ENCODE measurements around the gene FZD1. TPM values are rescaled to one million over a fixed set of nuclear protein-coding genes. Genes with fewer than 3 reads are reported as not detected.

The FZD1 gene
- total and polyA plus RNA-seq, 2 of the 4 experiments (the other 2 are of a cell fraction), result 3.6 to 6.8 TPM

GRCh38 chr7:91233212-91233611 is 31.0 kb upstream of the FZD1 start:
- no peaks in the 10 kb centered on the region for H3K79me1 ChIP-seq (ENCODE audit: low read depth in 1 of 2, low read length in 2 of 2)
- H3K9ac ChIP-seq (ENCODE audit: low read depth, low read length), result no peak overlapping the region
- no peaks in the 10 kb centered on the region for H3K36me3 ChIP-seq (ENCODE audit: control insufficient read depth, insufficient read depth, low read length)
- H3K27me3 ChIP-seq (ENCODE audit: control insufficient read depth, insufficient read depth, low read length), result no peaks in the 10 kb centered on the region
- no peak overlapping the region for H2AK5ac ChIP-seq (ENCODE audit: low read depth, low read length)
- dilution Hi-C loops (cut with HindIII; ENCODE audit: low sequenced_read_pairs, unreplicated experiment), result no loop called here
- no peak overlapping the region for H2BK15ac ChIP-seq (ENCODE audit: low read depth, low read length)
- no peaks in the 10 kb centered on the region for H3K9me3 ChIP-seq (ENCODE audit: control insufficient read depth, insufficient read depth, low read length)
- no peak overlapping the region for H3K4ac ChIP-seq (ENCODE audit: low read depth, low read length)
- H3K4me1 ChIP-seq (ENCODE audit: control insufficient read depth, insufficient read depth, low read length), result peaks cover 8% of the 10 kb centered on the region
- H4K5ac ChIP-seq (ENCODE audit: low read depth, low read length), result no peak overlapping the region
- TF ChIP-seq NFE2L2 (IDR thresholded peaks at IDR 0.05; ENCODE audit: low read depth, low read length), result no peak
- TF ChIP-seq BHLHE40 (IDR thresholded peaks at IDR 0.05; ENCODE audit: low read depth, low read length), result no peak
- no peak for TF ChIP-seq CTCF (conservative IDR thresholded peaks at IDR 0.05; ENCODE audit: low read depth, low read length)
- no peak for TF ChIP-seq RAD21 (IDR thresholded peaks at IDR 0.05; ENCODE audit: low read length)
- H4K8ac ChIP-seq (ENCODE audit: low read depth in 2 of 2, low read length in 2 of 2), result no peak overlapping the region
- no peak overlapping the region for H4K91ac ChIP-seq (ENCODE audit: insufficient read depth, low read depth, low read length)
- no peak overlapping the region for H3K14ac ChIP-seq (replicated peaks; ENCODE audit: low read depth, low read length)
- ATAC-seq (ENCODE audit: low read depth) (no peak), DNase-seq (no peak)
- no peak overlapping the region for H2BK5ac ChIP-seq (ENCODE audit: low read depth, low read length, poor library complexity, severe bottlenecking)
- BruUV-seq (replicated peaks), result no TSS peak
- peaks cover 3% of the 10 kb centered on the region; the same call in 1 of the 2 replicates for H3K9me1 ChIP-seq (ENCODE audit: insufficient read depth, low read length)
- H3K56ac ChIP-seq (ENCODE audit: extremely low read depth, insufficient read depth, low read length), result no peak overlapping the region
- no peak overlapping the region for H3K27ac ChIP-seq (ENCODE audit: insufficient read depth, low read length)
- ChIA-PET CTCF (no interaction called here), POLR2A (ENCODE audit: unreplicated experiment) (no interaction called here)
- H2BK120ac ChIP-seq (ENCODE audit: low read depth, low read length), result no peak overlapping the region
- in situ Hi-C loops (cut with MboI; ENCODE audit: low sequenced_read_pairs), result no loop called here
- no peak overlapping the region for H3K4me3 ChIP-seq (ENCODE audit: insufficient read depth, low read depth, low read length)
- H3K23ac ChIP-seq (ENCODE audit: low read depth, low read length), result no peak overlapping the region
- WGBS, 2 experiments (ENCODE audit: extremely low coverage in 2 of 2, insufficient read length in 1 of 2), result 75% methylated on average over 2 of the region's 8 CpGs; no CpG with 5 or more reads in 1 of the 2 experiments
- H3K18ac ChIP-seq (ENCODE audit: low read depth, low read length), result no peak overlapping the region
- H2AK9ac ChIP-seq (replicated peaks; ENCODE audit: low read depth, low read length, poor library complexity), result no peak overlapping the region
- intact Hi-C loops (cut with micrococcal nuclease), result no loop called here
- no peaks in the 10 kb centered on the region; the same call in 1 of the 2 replicates for H4K20me1 ChIP-seq (ENCODE audit: insufficient read depth, low read length)
- H3K4me2 ChIP-seq (ENCODE audit: low read depth, low read length), result no peak overlapping the region
- H2BK20ac ChIP-seq (ENCODE audit: low read depth, low read length), result no peak overlapping the region
- no peak overlapping the region for H2AFZ ChIP-seq (replicated peaks; ENCODE audit: low read length, poor library complexity)
